Lower lobe of right lung (tissue), 2 donors: ENCODE measurements around the gene OR6Y1. TPM values are rescaled to one million over a fixed set of nuclear protein-coding genes. Genes with fewer than 3 reads are reported as not detected.

ENCODE experiments used
- ATAC-seq, 2 donors: fragments of 200-7000 bp; cut with Tn5 transposase; one replicate each; pipeline ENCODE4 v1.9.1; 2020 to 2022; ENCODE audit warnings: mild to moderate bottlenecking in 2 of 2, moderate library complexity in 2 of 2
- DNase-seq: peaks from one replicate; pipeline ENCODE4 v3.0.0-alpha.2; 2020
- H3K27ac ChIP-seq: fragments of 200-600 bp; one replicate; pipeline ENCODE4 v1.8.0; 2022
- H3K27me3 ChIP-seq: fragments of 200-600 bp; one replicate; pipeline ENCODE4 v1.8.0; 2022; ENCODE audit warnings: low read depth
- H3K36me3 ChIP-seq: fragments of 200-600 bp; one replicate; pipeline ENCODE4 v1.8.0; 2022; ENCODE audit warnings: mild to moderate bottlenecking
- H3K4me1 ChIP-seq: fragments of 200-600 bp; one replicate; pipeline ENCODE4 v1.8.0; 2022
- H3K4me3 ChIP-seq: fragments of 200-600 bp; one replicate; pipeline ENCODE4 v1.8.0; 2022; ENCODE audit warnings: mild to moderate bottlenecking
- H3K9me3 ChIP-seq: fragments of 200-600 bp; one replicate; pipeline ENCODE4 v1.8.0; 2022
- CTCF ChIP-seq: fragments of 200-600 bp; IDR thresholded peaks from one replicate; pipeline ENCODE4 v1.8.0; 2022; ENCODE audit warnings: antibody characterized with exemption, mild to moderate bottlenecking
- intact Hi-C: fragments of 100-400 bp; cut with DNase I; formaldehyde crosslinking; loops from one replicate; pipeline ENCODE4 v1.11.0; 2022
- total RNA-seq: library from RNA; stranded (reverse); fragmentation: NEBNext Ultra II Directional; extraction: Animal tissue kit (Norgen Biotek cat#: 25700); gene quantifications from one replicate; pipeline ENCODE4 v1.2.1, GENCODE V29; 2021
- donor health status: DM: no; HTN: yes; CAD: no; lungs with severe emphysema.

The OR6Y1 gene
- total RNA-seq, 1 donor from 2014 or later = not detected

DNA sequence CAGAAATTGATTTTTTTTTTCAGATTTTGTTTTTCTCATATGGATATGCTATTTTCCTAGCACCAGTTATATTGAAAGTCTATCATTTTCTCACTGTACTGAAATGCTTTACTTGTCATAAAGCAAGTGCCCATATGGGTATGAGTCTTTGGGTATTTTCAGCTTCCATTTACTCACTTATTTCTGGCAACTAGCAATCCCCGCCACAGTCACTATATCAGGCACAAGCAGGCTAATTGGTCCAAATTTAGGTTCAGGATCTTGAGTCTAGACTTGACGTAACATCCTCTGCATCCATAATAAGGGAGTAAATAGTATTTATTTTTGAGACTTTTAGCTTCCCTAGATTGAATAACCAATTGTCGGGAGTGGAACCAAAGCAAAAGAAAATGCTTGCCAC, 23.4 kb upstream of the OR6Y1 start:
- no peaks in the 10 kb centered on the region for H3K9me3 ChIP-seq
- no peaks in the 10 kb centered on the region for H3K36me3 ChIP-seq
- no peak for DNase-seq
- H3K4me1 ChIP-seq = no peaks in the 10 kb centered on the region
- intact Hi-C loops = no loop called here
- H3K27me3 ChIP-seq = no peaks in the 10 kb centered on the region
- no peak overlapping the region for H3K4me3 ChIP-seq
- no peak for TF ChIP-seq CTCF
- ATAC-seq = no peak
- H3K27ac ChIP-seq = no peak overlapping the region

GRCh38 chr1:158572226-158572625, 18.0 kb upstream of the OR6Y1 start:
- Histone ChIP-seq H3K9me3 (no peaks in the 10 kb centered on the region), H3K27me3 (no peaks in the 10 kb centered on the region), H3K4me1 (no peaks in the 10 kb centered on the region), H3K27ac (no peak overlapping the region), H3K4me3 (no peak overlapping the region), H3K36me3 (no peaks in the 10 kb centered on the region)
- no peak for ATAC-seq
- TF ChIP-seq CTCF = no peak
- intact Hi-C loops = no loop called here
- DNase-seq = no peak

DNA sequence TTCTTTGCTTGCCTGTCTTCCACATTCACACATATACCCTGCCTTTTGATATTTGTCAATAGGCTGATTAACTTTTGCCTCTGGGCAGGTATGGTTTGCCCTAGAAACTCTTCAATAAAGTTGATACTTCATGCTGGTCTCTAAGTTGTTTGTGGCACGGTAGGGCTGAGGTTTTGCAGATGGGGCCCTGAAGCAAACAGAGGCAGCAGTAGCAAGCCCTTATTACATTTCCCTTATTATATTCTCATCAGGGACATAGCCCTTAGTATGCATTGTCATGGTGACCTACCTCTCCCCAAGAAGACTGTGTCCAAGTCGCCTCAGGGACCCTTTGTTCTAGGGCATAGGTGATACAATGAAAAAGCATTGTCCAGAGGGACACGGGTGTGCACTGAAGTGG, 16.3 kb upstream of the OR6Y1 start, which contains the start of gene OR6P1:
Gene OR6P1, minus strand, starts transcription at position 101 of the 400 bp plus-strand sequence. CDS start 6,976 bp downstream, outside the sequence.
- no peaks in the 10 kb centered on the region for H3K4me1 ChIP-seq
- intact Hi-C loops = no loop called here
- TF ChIP-seq CTCF = no peak
- H3K27me3 ChIP-seq = no peaks in the 10 kb centered on the region
- no peaks in the 10 kb centered on the region for H3K36me3 ChIP-seq
- H3K9me3 ChIP-seq = no peaks in the 10 kb centered on the region
- no peak for ATAC-seq
- H3K27ac ChIP-seq = no peak within 1 kb of the TSS
- no peak within 1 kb of the TSS for H3K4me3 ChIP-seq
- DNase-seq = no peak

DNA sequence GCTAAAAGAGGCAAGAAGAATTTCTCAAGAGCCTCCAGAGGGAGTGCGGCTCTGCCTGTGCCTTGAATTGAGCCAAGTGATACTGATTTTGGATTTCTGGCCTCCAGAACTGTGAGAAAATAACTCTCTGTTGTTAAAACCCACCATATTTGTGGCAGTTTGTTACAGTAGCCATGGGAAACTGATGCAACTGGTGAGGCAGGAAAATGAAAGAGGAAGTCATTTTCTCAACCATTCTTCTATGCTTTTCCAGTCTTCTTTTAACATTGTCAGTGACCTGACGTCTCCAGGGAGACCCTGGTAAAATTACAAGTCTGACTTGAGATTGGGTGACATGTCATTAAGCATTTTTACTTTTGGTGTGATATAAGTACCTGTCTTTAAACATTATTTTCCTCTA, 10.4 kb upstream of the OR6Y1 start:
- no peaks in the 10 kb centered on the region for H3K4me1 ChIP-seq
- no peaks in the 10 kb centered on the region for H3K27me3 ChIP-seq
- no peak for DNase-seq
- H3K27ac ChIP-seq = no peak overlapping the region
- no peak for ATAC-seq
- no peaks in the 10 kb centered on the region for H3K9me3 ChIP-seq
- TF ChIP-seq CTCF = no peak
- no peak overlapping the region for H3K4me3 ChIP-seq
- intact Hi-C loops = no loop called here
- H3K36me3 ChIP-seq = no peaks in the 10 kb centered on the region

DNA sequence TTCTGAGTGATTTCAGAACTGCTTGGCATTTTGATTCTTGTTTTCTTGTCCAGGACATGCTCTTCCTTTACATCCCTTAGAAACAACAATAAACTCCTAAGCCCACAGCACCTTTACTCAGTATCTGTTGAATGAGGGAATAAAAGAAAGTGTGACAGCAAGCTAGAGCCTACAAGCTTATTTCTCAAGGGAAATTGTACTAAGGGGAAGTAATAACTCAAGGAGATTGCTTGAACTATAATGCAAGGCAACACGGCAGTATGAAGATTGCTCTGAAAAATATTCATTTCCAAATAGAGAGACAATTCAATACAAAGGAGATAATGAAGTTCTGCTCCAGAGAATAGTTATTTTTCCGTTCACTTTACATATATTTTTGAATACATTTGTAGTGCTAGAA, 9.6 kb upstream of the OR6Y1 start:
- no peak for TF ChIP-seq CTCF
- intact Hi-C loops = no loop called here
- H3K27me3 ChIP-seq = no peaks in the 10 kb centered on the region
- H3K4me3 ChIP-seq = no peak overlapping the region
- no peak for ATAC-seq
- H3K4me1 ChIP-seq = no peaks in the 10 kb centered on the region
- no peak for DNase-seq
- no peaks in the 10 kb centered on the region for H3K36me3 ChIP-seq
- H3K9me3 ChIP-seq = no peaks in the 10 kb centered on the region
- H3K27ac ChIP-seq = no peak overlapping the region

DNA sequence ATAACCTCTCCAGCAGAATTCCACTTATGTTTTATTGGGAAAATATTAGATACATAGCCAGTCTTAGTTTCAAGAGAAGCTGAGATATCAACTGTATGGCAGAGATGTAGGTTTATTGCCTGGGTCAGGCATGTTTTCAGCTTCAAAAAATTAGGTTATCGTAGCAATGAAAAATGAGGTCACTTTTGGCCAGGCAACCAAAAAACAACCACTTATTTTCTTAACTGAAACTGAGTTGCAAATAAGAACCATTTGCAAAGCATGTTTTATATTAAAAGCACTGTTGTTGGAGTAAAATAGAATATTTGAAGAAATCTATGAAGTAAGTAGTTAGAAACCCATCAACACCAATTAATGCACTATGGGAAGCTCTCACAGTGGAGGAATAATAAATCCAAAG, 5.5 kb upstream of the OR6Y1 start:
- Histone ChIP-seq H3K27ac (no peak overlapping the region), H3K4me3 (no peak overlapping the region), H3K27me3 (no peaks in the 10 kb centered on the region), H3K4me1 (no peaks in the 10 kb centered on the region), H3K9me3 (no peaks in the 10 kb centered on the region), H3K36me3 (no peaks in the 10 kb centered on the region)
- DNase-seq (no peak), ATAC-seq (no peak)
- TF ChIP-seq CTCF = no peak
- intact Hi-C loops = no loop called here
